Measurements from ENCODE around the gene AKAP11.

Gene AKAP11

GRCh38 chr13:42277618-42278276 is 5.8 kb downstream of the AKAP11 start:
- no CpG with 5 or more reads among the region's 7 CpGs for WGBS (ENCODE audit: extremely low coverage, insufficient coverage, insufficient read length)
- no peak overlapping the region for H2BK5ac ChIP-seq (ENCODE audit: low read depth, low read length, poor library complexity)
- H3K23ac ChIP-seq (ENCODE audit: low read length), result no peak overlapping the region
- H2BK120ac ChIP-seq (ENCODE audit: insufficient read depth, low read length, poor library complexity), result no peak overlapping the region
- no peaks in the 10 kb centered on the region for H3K9me3 ChIP-seq (ENCODE audit: insufficient read depth, low read depth, low read length)
- no peaks in the 10 kb centered on the region for H3K79me1 ChIP-seq (ENCODE audit: low read length)
- H3K4me2 ChIP-seq (ENCODE audit: low read length), result no peak overlapping the region
- H2AFZ ChIP-seq (ENCODE audit: insufficient read depth, low read length, poor library complexity), result no peak overlapping the region
- H3K4me1 ChIP-seq (ENCODE audit: control insufficient read depth in 1 of 2, insufficient read depth in 2 of 2, low read length in 2 of 2), result no peaks in the 10 kb centered on the region
- H3K9ac ChIP-seq (ENCODE audit: low read length), result no peak overlapping the region
- H3K4me3 ChIP-seq (ENCODE audit: low read depth, low read length), result no peak overlapping the region
- H2AK5ac ChIP-seq (ENCODE audit: low read length), result no peak overlapping the region
- H3K27ac ChIP-seq (ENCODE audit: low read depth, low read length), result no peak overlapping the region
- H3K18ac ChIP-seq (ENCODE audit: low read length), result no peak overlapping the region
- no peak overlapping the region for H3K14ac ChIP-seq (ENCODE audit: low read length)
- peak; percentile 51 to 86 for DNase-seq
- H4K12ac ChIP-seq (ENCODE audit: low read depth, low read length), result no peak overlapping the region
- no peak overlapping the region for H4K8ac ChIP-seq (ENCODE audit: low read depth, low read length)
- no peaks in the 10 kb centered on the region for H3K79me2 ChIP-seq (ENCODE audit: control insufficient read depth, insufficient read depth, low read length, poor library complexity)
- no peak overlapping the region for H3K4ac ChIP-seq (ENCODE audit: low read depth, low read length)
- H2BK12ac ChIP-seq (ENCODE audit: low read length), result no peak overlapping the region
- no peaks in the 10 kb centered on the region for H3K27me3 ChIP-seq (ENCODE audit: insufficient read depth, low read length)
- no peaks in the 10 kb centered on the region for H3K36me3 ChIP-seq (ENCODE audit: control insufficient read depth in 1 of 2, insufficient read depth in 2 of 2, low read length in 2 of 2)
- no peak overlapping the region for H4K91ac ChIP-seq (ENCODE audit: low read depth, low read length)

- Histone ChIP-seq H3K79me1 (ENCODE audit: low read length) (no peaks in the 10 kb centered on the region), H4K8ac (ENCODE audit: low read depth, low read length) (no peak overlapping the region), H3K9ac (ENCODE audit: low read length) (no peak overlapping the region), H3K18ac (ENCODE audit: low read length) (no peak overlapping the region), H3K14ac (ENCODE audit: low read length) (no peak overlapping the region), H3K79me2 (ENCODE audit: control insufficient read depth, insufficient read depth, low read length, poor library complexity) (no peaks in the 10 kb centered on the region), H3K4me2 (ENCODE audit: low read length) (no peak overlapping the region), H2BK12ac (ENCODE audit: low read length) (no peak overlapping the region), H2AK5ac (ENCODE audit: low read length) (no peak overlapping the region), H2BK5ac (ENCODE audit: low read depth, low read length, poor library complexity) (no peak overlapping the region), H2BK120ac (ENCODE audit: insufficient read depth, low read length, poor library complexity) (no peak overlapping the region), H3K4ac (ENCODE audit: low read depth, low read length) (no peak overlapping the region), H3K23ac (ENCODE audit: low read length) (no peak overlapping the region), H3K4me1 (ENCODE audit: control insufficient read depth in 1 of 2, insufficient read depth in 2 of 2, low read length in 2 of 2) (no peaks in the 10 kb centered on the region), H3K36me3 (ENCODE audit: control insufficient read depth in 1 of 2, insufficient read depth in 2 of 2, low read length in 2 of 2) (no peaks in the 10 kb centered on the region), H3K4me3 (ENCODE audit: low read depth, low read length) (no peak overlapping the region), H3K9me3 (ENCODE audit: insufficient read depth, low read depth, low read length) (no peaks in the 10 kb centered on the region), H2AFZ (ENCODE audit: insufficient read depth, low read length, poor library complexity) (no peak overlapping the region), H4K91ac (ENCODE audit: low read depth, low read length) (no peak overlapping the region), H3K27ac (ENCODE audit: low read depth, low read length) (no peak overlapping the region), H4K12ac (ENCODE audit: low read depth, low read length) (no peak overlapping the region), H3K27me3 (ENCODE audit: insufficient read depth, low read length) (no peaks in the 10 kb centered on the region)
- DNase-seq, result no peak
- WGBS (ENCODE audit: extremely low coverage, insufficient coverage, insufficient read length), result no CpG with 5 or more reads among the region's 6 CpGs
Measured at GRCh38 chr13:42279080-42279479, 7.1 kb downstream of the AKAP11 start.

- no peak overlapping the region for H3K4ac ChIP-seq (ENCODE audit: low read depth, low read length)
- H3K9ac ChIP-seq (ENCODE audit: low read length), result no peak overlapping the region
- H3K79me2 ChIP-seq (ENCODE audit: control insufficient read depth, insufficient read depth, low read length, poor library complexity), result no peaks in the 10 kb centered on the region
- H3K27me3 ChIP-seq (ENCODE audit: insufficient read depth, low read length), result no peaks in the 10 kb centered on the region
- no peak overlapping the region for H3K18ac ChIP-seq (ENCODE audit: low read length)
- no peak overlapping the region for H4K12ac ChIP-seq (ENCODE audit: low read depth, low read length)
- no peak for DNase-seq
- no peak overlapping the region for H4K91ac ChIP-seq (ENCODE audit: low read depth, low read length)
- H2AFZ ChIP-seq (ENCODE audit: insufficient read depth, low read length, poor library complexity), result no peak overlapping the region
- H3K4me3 ChIP-seq (ENCODE audit: low read depth, low read length), result no peak overlapping the region
- no peak overlapping the region for H4K8ac ChIP-seq (ENCODE audit: low read depth, low read length)
- H3K4me1 ChIP-seq (ENCODE audit: control insufficient read depth in 1 of 2, insufficient read depth in 2 of 2, low read length in 2 of 2), result no peaks in the 10 kb centered on the region
- H2BK5ac ChIP-seq (ENCODE audit: low read depth, low read length, poor library complexity), result no peak overlapping the region
- H3K23ac ChIP-seq (ENCODE audit: low read length), result no peak overlapping the region
- no CpG with 5 or more reads among the region's 1 CpG for WGBS (ENCODE audit: extremely low coverage, insufficient coverage, insufficient read length)
- no peak overlapping the region for H2BK120ac ChIP-seq (ENCODE audit: insufficient read depth, low read length, poor library complexity)
- no peak overlapping the region for H3K27ac ChIP-seq (ENCODE audit: low read depth, low read length)
- no peak overlapping the region for H3K4me2 ChIP-seq (ENCODE audit: low read length)
- H2AK5ac ChIP-seq (ENCODE audit: low read length), result no peak overlapping the region
- no peaks in the 10 kb centered on the region for H3K9me3 ChIP-seq (ENCODE audit: insufficient read depth, low read depth, low read length)
- H3K14ac ChIP-seq (ENCODE audit: low read length), result no peak overlapping the region
- no peak overlapping the region for H2BK12ac ChIP-seq (ENCODE audit: low read length)
- no peaks in the 10 kb centered on the region for H3K79me1 ChIP-seq (ENCODE audit: low read length)
- H3K36me3 ChIP-seq (ENCODE audit: control insufficient read depth in 1 of 2, insufficient read depth in 2 of 2, low read length in 2 of 2), result no peaks in the 10 kb centered on the region
Measured at GRCh38 chr13:42279986-42280385, 8.0 kb downstream of the AKAP11 start.

GRCh38 chr13:42280537-42280936 is 8.6 kb downstream of the AKAP11 start:
- H3K27ac ChIP-seq (ENCODE audit: low read depth, low read length), result no peak overlapping the region
- no peak overlapping the region for H3K4ac ChIP-seq (ENCODE audit: low read depth, low read length)
- no peak overlapping the region for H2AFZ ChIP-seq (ENCODE audit: insufficient read depth, low read length, poor library complexity)
- no peak overlapping the region for H2BK120ac ChIP-seq (ENCODE audit: insufficient read depth, low read length, poor library complexity)
- no peaks in the 10 kb centered on the region for H3K9me3 ChIP-seq (ENCODE audit: insufficient read depth, low read depth, low read length)
- no peak overlapping the region for H2AK5ac ChIP-seq (ENCODE audit: low read length)
- H3K4me3 ChIP-seq (ENCODE audit: low read depth, low read length), result no peak overlapping the region
- DNase-seq, result no peak
- no peak overlapping the region for H3K14ac ChIP-seq (ENCODE audit: low read length)
- H4K8ac ChIP-seq (ENCODE audit: low read depth, low read length), result no peak overlapping the region
- H4K12ac ChIP-seq (ENCODE audit: low read depth, low read length), result no peak overlapping the region
- peak overlapping the region; percentile 98 for H3K23ac ChIP-seq (ENCODE audit: low read length)
- H3K9ac ChIP-seq (ENCODE audit: low read length), result no peak overlapping the region
- WGBS (ENCODE audit: extremely low coverage, insufficient coverage, insufficient read length), result 100% methylated on average over 2 of the region's 2 CpGs
- no peak overlapping the region for H3K18ac ChIP-seq (ENCODE audit: low read length)
- H2BK5ac ChIP-seq (ENCODE audit: low read depth, low read length, poor library complexity), result no peak overlapping the region
- H3K79me1 ChIP-seq (ENCODE audit: low read length), result no peaks in the 10 kb centered on the region
- H4K91ac ChIP-seq (ENCODE audit: low read depth, low read length), result no peak overlapping the region
- no peaks in the 10 kb centered on the region for H3K27me3 ChIP-seq (ENCODE audit: insufficient read depth, low read length)
- no peak overlapping the region for H3K4me2 ChIP-seq (ENCODE audit: low read length)
- no peaks in the 10 kb centered on the region for H3K79me2 ChIP-seq (ENCODE audit: control insufficient read depth, insufficient read depth, low read length, poor library complexity)
- no peak overlapping the region for H2BK12ac ChIP-seq (ENCODE audit: low read length)
- no peaks in the 10 kb centered on the region for H3K36me3 ChIP-seq (ENCODE audit: control insufficient read depth in 1 of 2, insufficient read depth in 2 of 2, low read length in 2 of 2)
- H3K4me1 ChIP-seq (ENCODE audit: control insufficient read depth in 1 of 2, insufficient read depth in 2 of 2, low read length in 2 of 2), result no peaks in the 10 kb centered on the region
